Naive thymus-derived CD4-positive, alpha-beta T cell (primary cell): ENCODE data around the gene ANKFN1. TPM values are rescaled to one million over a fixed set of nuclear protein-coding genes. Genes with fewer than 3 reads are reported as not detected.

Experiments
- ATAC-seq: fragments of 150-1000 bp; cut with Tn5 transposase; 2 replicates; pipeline ENCODE4 v1.10.0; 2021; ENCODE audit warnings: mild to moderate bottlenecking, moderate library complexity
- CTCF ChIA-PET: fragments of 350-600 bp; sonication (Branson Sonifier 250); formaldehyde crosslinking; loops from one replicate; lab custom pipeline; 2021; ENCODE audit warnings: antibody characterized with exemption; lab: Charles Lee
- POLR2A ChIA-PET: fragments of 350-600 bp; sonication (Branson Sonifier 250); formaldehyde crosslinking; loops from one replicate; lab custom pipeline; 2021; ENCODE audit warnings: antibody characterized with exemption, inconsistent platforms; lab: Charles Lee
- DNase-seq, 9 donors: peaks; one replicate each; pipeline versions ENCODE4 v3.0.0 to v3.0.0-alpha.2; 2020 to 2022; ENCODE audit warnings: mixed read lengths in 1 of 9
- H3K27ac ChIP-seq: one replicate; pipeline ENCODE4 v1.7.0; 2013; ENCODE audit warnings: mild to moderate bottlenecking, low read depth, low read length, moderate library complexity
- H3K27me3 ChIP-seq, 2 donors: one replicate each; pipeline ENCODE4 v1.7.0; 2013; ENCODE audit warnings: low read length in 2 of 2, mild to moderate bottlenecking in 2 of 2, moderate library complexity in 2 of 2; ENCODE audit not compliant: control insufficient read depth in 2 of 2, insufficient read depth in 2 of 2
- H3K36me3 ChIP-seq, 3 experiments: 1 replicate in 2 of 3; 2 replicates in 1 of 3; pipeline ENCODE4 v1.7.0; 2013; ENCODE audit warnings: low read length in 3 of 3, mild to moderate bottlenecking in 3 of 3, moderate library complexity in 1 of 3; ENCODE audit not compliant: insufficient read depth in 3 of 3, control insufficient read depth in 2 of 3
- H3K4me1 ChIP-seq, 2 donors: one replicate each; pipeline ENCODE4 v1.7.0; 2013; ENCODE audit warnings: low read length in 2 of 2, mild to moderate bottlenecking in 2 of 2, moderate library complexity in 1 of 2; ENCODE audit not compliant: control insufficient read depth in 2 of 2, insufficient read depth in 2 of 2
- H3K4me3 ChIP-seq: 2 replicates; pipeline ENCODE4 v1.7.0; 2013; ENCODE audit warnings: mild to moderate bottlenecking, low read length
- H3K9me3 ChIP-seq, 3 experiments: 1 replicate in 2 of 3; 2 replicates in 1 of 3; pipeline ENCODE4 v1.7.0; 2013; ENCODE audit warnings: low read length in 3 of 3; ENCODE audit not compliant: control insufficient read depth in 2 of 3
- H3K27ac Mint-ChIP-seq, 9 donors: one replicate each; pipeline ENCODE4 v1.8.0; 2020 to 2022; ENCODE audit warnings: mixed read lengths in 9 of 9, mild to moderate bottlenecking in 8 of 9, moderate library complexity in 5 of 9, inconsistent platforms in 2 of 9
- H3K27me3 Mint-ChIP-seq, 5 donors: one replicate each; pipeline ENCODE4 v1.8.0; 2021 to 2022; ENCODE audit warnings: mixed read lengths in 5 of 5, mild to moderate bottlenecking in 1 of 5
- H3K36me3 Mint-ChIP-seq, 5 donors: one replicate each; pipeline ENCODE4 v1.8.0; 2020 to 2022; ENCODE audit warnings: mixed read lengths in 5 of 5, mild to moderate bottlenecking in 3 of 5, inconsistent platforms in 1 of 5
- H3K4me1 Mint-ChIP-seq, 7 donors: one replicate each; pipeline ENCODE4 v1.8.0; 2020 to 2022; ENCODE audit warnings: mixed read lengths in 7 of 7, mild to moderate bottlenecking in 3 of 7, inconsistent platforms in 1 of 7
- H3K4me3 Mint-ChIP-seq, 10 donors: one replicate each; pipeline ENCODE4 v1.8.0; 2020 to 2022; ENCODE audit warnings: mild to moderate bottlenecking in 10 of 10, mixed read lengths in 10 of 10, moderate library complexity in 6 of 10, inconsistent platforms in 2 of 10
- H3K9me3 Mint-ChIP-seq, 11 donors: one replicate each; pipeline ENCODE4 v1.8.0; 2020 to 2022; ENCODE audit warnings: mixed read lengths in 11 of 11, mild to moderate bottlenecking in 4 of 11, inconsistent platforms in 1 of 11, moderate library complexity in 1 of 11
- intact Hi-C, 2 donors: fragments of 100-400 bp; cut with micrococcal nuclease; formaldehyde crosslinking; loops; one replicate each; pipeline ENCODE4 v1.15.1; 2023
- polyA plus RNA-seq, 2 donors: library from polyadenylated mRNA; unstranded; fragments of 300-500 nt; fragmentation: Illumina TruSeq; gene quantifications; one replicate each; pipeline ENCODE4 v1.2.3, GENCODE V29; 2021
- total RNA-seq, 6 experiments: library from RNA in 5 of 6; stranded (reverse) in 5 of 6; gene quantifications; 1 replicate in 5 of 6; 2 replicates in 1 of 6; pipeline ENCODE4 v1.2.3 and lab custom pipeline; 2021 to 2026

ANKFN1 gene
- total and polyA plus RNA-seq, 7 experiments from 2014 or later = not detected

DNA sequence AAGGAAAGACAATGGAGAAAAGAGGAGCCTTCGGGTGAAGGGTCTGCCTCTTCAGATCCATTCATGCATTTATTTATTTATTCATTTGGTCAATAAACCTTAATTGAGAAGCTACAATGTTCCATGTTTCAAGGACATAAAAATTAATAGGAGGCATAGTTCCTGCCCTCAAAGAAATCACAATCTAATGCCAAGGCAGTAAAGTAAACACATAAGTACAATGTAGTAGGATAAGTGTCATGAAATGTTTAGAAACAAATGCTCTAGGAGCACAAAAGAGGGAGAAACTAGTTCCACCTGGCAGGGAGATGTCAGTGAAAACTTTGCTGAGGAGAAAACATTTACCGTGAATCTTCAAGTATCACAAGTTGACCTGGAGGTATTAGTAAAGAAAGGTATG lies 336.7 kb downstream of the ANKFN1 start:
- no peak overlapping the region for H3K4me3 ChIP-seq
- no peaks in the 10 kb centered on the region for H3K27me3 ChIP-seq
- H3K4me1 Mint-ChIP-seq = no peaks in the 10 kb centered on the region
- no peak overlapping the region for H3K27ac Mint-ChIP-seq
- no peaks in the 10 kb centered on the region for H3K36me3 Mint-ChIP-seq
- POLR2A ChIA-PET = no interaction called here
- CTCF ChIA-PET = interaction anchor here (1.5 kb wide), 1 partner anchor 10 kb away, joined by 5 read pairs; no protein-coding TSS in a partner anchor
- no peak for ATAC-seq
- H3K9me3 Mint-ChIP-seq = no peaks in the 10 kb centered on the region
- H3K36me3 ChIP-seq = no peaks in the 10 kb centered on the region
- no peaks in the 10 kb centered on the region for H3K4me1 ChIP-seq
- H3K27me3 Mint-ChIP-seq = peaks cover 0 to 18% (median 9%) of the 10 kb centered on the region in 5 donors
- H3K9me3 ChIP-seq = no peaks in the 10 kb centered on the region
- H3K4me3 Mint-ChIP-seq = no peak overlapping the region
- no peak overlapping the region for H3K27ac ChIP-seq
- intact Hi-C loops = no loop called here
- DNase-seq = no peak

DNA sequence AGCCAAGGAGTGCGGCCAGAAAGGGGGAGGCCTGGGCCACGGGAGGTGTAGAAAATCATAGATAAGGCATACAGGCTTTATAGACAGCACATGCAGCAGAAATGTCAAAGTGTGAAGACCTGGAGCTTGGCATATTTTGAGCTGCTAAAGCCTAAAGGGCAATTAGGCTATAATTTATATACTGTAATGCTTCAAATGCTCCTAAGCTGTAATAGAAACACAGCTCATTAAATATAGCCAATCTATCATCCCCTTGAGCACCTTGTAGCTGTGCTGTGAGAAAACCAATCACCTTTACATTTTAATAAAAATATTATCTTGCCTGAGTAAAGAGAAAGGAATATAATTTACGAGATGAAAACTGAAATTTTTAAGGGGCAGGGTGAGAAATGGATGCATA lies 342.3 kb downstream of the ANKFN1 start:
- no peaks in the 10 kb centered on the region for H3K9me3 ChIP-seq
- Mint-ChIP-seq H3K27me3 (peaks cover 0 to 10% (median 4%) of the 10 kb centered on the region in 5 donors), H3K9me3 (no peaks in the 10 kb centered on the region), H3K27ac (no peak overlapping the region), H3K36me3 (no peaks in the 10 kb centered on the region), H3K4me3 (no peak overlapping the region), H3K4me1 (no peaks in the 10 kb centered on the region)
- intact Hi-C loops = no loop called here
- ChIA-PET POLR2A (no interaction called here), CTCF (interaction anchor here (5.2 kb wide), 1 partner anchor 220 kb away, joined by 48 read pairs; no protein-coding TSS in a partner anchor)
- no peak overlapping the region for H3K27ac ChIP-seq
- ATAC-seq (no peak), DNase-seq (no peak)
- H3K4me3 ChIP-seq = no peak overlapping the region
- H3K4me1 ChIP-seq = no peaks in the 10 kb centered on the region
- no peaks in the 10 kb centered on the region for H3K36me3 ChIP-seq
- no peaks in the 10 kb centered on the region for H3K27me3 ChIP-seq

DNA sequence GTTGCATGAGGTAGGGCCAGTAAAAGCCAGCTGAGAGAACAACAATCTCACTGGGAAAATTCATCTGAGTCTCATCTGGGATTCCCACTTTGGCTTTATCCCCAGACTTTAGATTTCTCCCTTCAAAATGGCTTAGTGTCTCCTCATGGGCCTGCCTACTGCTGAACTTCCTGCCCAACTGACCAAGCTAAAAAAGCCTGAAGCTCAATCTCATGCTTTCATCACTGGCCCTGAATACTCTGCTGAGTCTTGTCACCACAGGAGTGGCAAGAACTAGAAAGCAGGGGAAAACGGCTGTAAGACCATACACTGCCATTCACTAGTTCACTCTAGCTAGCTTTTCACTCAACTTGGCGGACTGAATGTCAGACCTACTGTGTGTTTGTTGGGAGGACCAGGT lies 343.9 kb downstream of the ANKFN1 start:
- no peaks in the 10 kb centered on the region for H3K4me1 Mint-ChIP-seq
- ATAC-seq (no peak), DNase-seq (no peak)
- Histone ChIP-seq H3K36me3 (no peaks in the 10 kb centered on the region), H3K27ac (no peak overlapping the region), H3K27me3 (no peaks in the 10 kb centered on the region), H3K4me3 (no peak overlapping the region), H3K9me3 (no peaks in the 10 kb centered on the region), H3K4me1 (no peaks in the 10 kb centered on the region)
- intact Hi-C loops = no loop called here
- ChIA-PET POLR2A (interaction anchor here (1.0 kb wide), 1 partner anchor 285 kb away, joined by 4 read pairs; no protein-coding TSS in a partner anchor), CTCF (interaction anchor here (1.5 to 5.2 kb wide), 2 partner anchors 219 to 283 kb away, joined by 7 to 48 read pairs; no protein-coding TSS in a partner anchor)
- peaks cover 0 to 9% (median 4%) of the 10 kb centered on the region in 5 donors for H3K27me3 Mint-ChIP-seq
- no peak overlapping the region for H3K27ac Mint-ChIP-seq
- H3K4me3 Mint-ChIP-seq = no peak overlapping the region
- no peaks in the 10 kb centered on the region for H3K36me3 Mint-ChIP-seq
- H3K9me3 Mint-ChIP-seq = no peaks in the 10 kb centered on the region

DNA sequence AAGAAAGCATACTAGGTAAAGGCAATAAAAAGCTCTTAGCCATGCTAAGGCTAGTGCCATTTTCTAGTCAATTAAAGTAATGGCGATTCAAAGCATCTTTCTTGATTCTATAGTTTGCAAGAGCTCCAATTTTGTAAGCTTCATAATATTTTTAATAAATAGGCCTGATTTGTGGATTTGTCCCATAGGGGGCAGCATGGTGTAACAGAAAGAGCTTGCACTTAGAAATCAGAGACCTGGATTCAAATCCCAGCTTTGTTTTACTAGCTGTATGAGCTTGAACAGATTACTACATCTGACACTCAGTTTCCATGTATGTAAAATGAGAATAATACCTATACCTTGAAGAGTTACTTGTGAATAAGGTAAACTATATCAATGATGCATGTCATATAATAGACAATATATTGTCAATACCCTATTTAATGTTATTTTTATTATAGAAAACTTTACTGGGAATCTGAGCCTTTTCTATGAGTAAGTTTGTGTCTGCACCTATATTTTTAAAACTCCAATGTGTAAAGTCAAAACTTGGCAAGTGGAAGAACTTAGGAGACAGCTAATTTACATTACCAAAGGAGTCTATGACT lies 346.6 kb downstream of the ANKFN1 start:
- no peak for ATAC-seq
- Mint-ChIP-seq H3K4me1 (no peaks in the 10 kb centered on the region), H3K9me3 (no peaks in the 10 kb centered on the region), H3K36me3 (no peaks in the 10 kb centered on the region), H3K27me3 (peaks cover 0 to 6% (median 0%) of the 10 kb centered on the region in 5 donors), H3K27ac (no peak overlapping the region), H3K4me3 (no peak overlapping the region)
- Histone ChIP-seq H3K27me3 (no peaks in the 10 kb centered on the region), H3K27ac (no peak overlapping the region), H3K4me1 (no peaks in the 10 kb centered on the region), H3K36me3 (no peaks in the 10 kb centered on the region), H3K9me3 (no peaks in the 10 kb centered on the region), H3K4me3 (no peak overlapping the region)
- ChIA-PET POLR2A (interaction anchor here (1.7 kb wide), 1 partner anchor 216 kb away, joined by 6 read pairs; no protein-coding TSS in a partner anchor), CTCF (interaction anchor here (0.6 to 5.2 kb wide), 21 partner anchors 8 to 281 kb away, joined by 3 to 48 read pairs (median 4); no protein-coding TSS in a partner anchor)
- peak in 7 of 9 donors; percentile 7 to 45 (median 32) for DNase-seq
- intact Hi-C loops = loop anchor here (1.0 to 2.0 kb wide), 6 partner anchors 92 to 281 kb away; no protein-coding TSS in a partner anchor

DNA sequence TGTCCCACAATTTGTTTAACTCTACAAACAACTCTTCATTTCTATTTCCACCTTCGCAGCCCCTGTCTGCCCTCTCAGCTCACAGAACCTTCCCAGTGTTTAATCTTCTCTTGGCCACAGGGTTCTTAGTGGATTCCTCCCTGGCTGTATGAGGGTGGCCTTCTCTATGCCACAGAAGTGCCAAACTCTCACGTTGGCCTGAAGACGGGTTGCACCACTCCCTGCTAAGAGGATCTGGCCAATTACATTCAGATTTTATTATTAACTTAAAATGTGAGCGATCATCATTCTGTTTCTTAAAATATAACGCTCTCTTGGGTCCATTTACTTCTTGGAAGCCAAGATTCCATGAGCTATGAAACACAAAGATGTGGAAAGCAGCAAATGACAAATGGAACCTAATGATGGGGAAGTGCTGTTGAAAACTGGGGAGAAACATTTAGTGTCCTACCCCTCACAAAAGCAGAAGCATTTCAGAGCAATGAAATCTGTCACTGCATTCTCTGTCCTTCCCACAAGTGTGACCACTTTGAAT lies 348.9 kb downstream of the ANKFN1 start:
- Mint-ChIP-seq H3K27ac (no peak overlapping the region), H3K9me3 (no peaks in the 10 kb centered on the region), H3K36me3 (no peaks in the 10 kb centered on the region), H3K4me3 (no peak overlapping the region), H3K27me3 (peaks cover 0 to 5% (median 0%) of the 10 kb centered on the region in 5 donors), H3K4me1 (no peaks in the 10 kb centered on the region)
- ChIA-PET POLR2A (no interaction called here), CTCF (interaction anchor here (1.9 kb wide), 1 partner anchor 214 kb away, joined by 9 read pairs; no protein-coding TSS in a partner anchor)
- no peaks in the 10 kb centered on the region for H3K36me3 ChIP-seq
- no peaks in the 10 kb centered on the region for H3K27me3 ChIP-seq
- H3K4me1 ChIP-seq = no peaks in the 10 kb centered on the region
- no peak for ATAC-seq
- H3K27ac ChIP-seq = no peak overlapping the region
- intact Hi-C loops = no loop called here
- no peak for DNase-seq
- H3K4me3 ChIP-seq = no peak overlapping the region
- no peaks in the 10 kb centered on the region for H3K9me3 ChIP-seq

DNA sequence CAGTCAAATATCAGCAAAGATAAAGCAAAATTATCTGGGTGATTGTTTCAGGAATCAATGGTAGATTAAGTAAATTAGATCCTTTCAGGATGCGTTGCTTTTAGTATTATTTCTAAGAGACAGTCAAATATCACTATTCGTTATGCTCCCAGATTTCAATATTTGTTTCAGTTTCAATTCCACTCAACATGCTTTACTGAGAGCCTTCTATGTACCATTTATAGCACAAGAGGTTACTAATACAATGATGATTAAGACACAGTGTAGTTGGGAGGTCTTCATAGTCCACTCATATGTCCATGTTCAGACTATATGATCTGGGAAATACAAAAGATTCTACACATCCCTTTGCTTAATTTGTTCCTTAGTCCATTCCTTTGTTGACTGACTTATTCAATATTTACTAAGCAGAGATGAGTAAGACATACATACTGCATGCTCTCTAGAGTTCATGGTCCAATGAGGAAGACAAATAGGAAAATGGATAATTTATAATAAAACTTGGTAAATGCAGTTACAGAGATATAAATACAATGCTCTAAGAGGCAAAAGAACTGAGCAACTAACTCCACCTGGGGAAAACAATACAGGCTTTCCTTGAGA lies 352.0 kb downstream of the ANKFN1 start:
- H3K4me3 Mint-ChIP-seq = no peak overlapping the region
- DNase-seq (no peak), ATAC-seq (no peak)
- ChIA-PET POLR2A (no interaction called here), CTCF (no interaction called here)
- peaks cover 0 to 13% (median 0%) of the 10 kb centered on the region in 5 donors for H3K27me3 Mint-ChIP-seq
- H3K9me3 ChIP-seq = no peaks in the 10 kb centered on the region
- H3K36me3 ChIP-seq = no peaks in the 10 kb centered on the region
- intact Hi-C loops = no loop called here
- H3K27me3 ChIP-seq = no peaks in the 10 kb centered on the region
- H3K36me3 Mint-ChIP-seq = no peaks in the 10 kb centered on the region
- no peak overlapping the region for H3K27ac ChIP-seq
- H3K9me3 Mint-ChIP-seq = no peaks in the 10 kb centered on the region
- no peaks in the 10 kb centered on the region for H3K4me1 Mint-ChIP-seq
- H3K4me1 ChIP-seq = no peaks in the 10 kb centered on the region
- no peak overlapping the region for H3K27ac Mint-ChIP-seq
- no peak overlapping the region for H3K4me3 ChIP-seq
